Thyroid gland (tissue), 4 donors: ENCODE results near the gene CCT2.

Experiments used
- CTCF ChIP-seq, 6 experiments: fragments of 200-600 bp in 3 of 6; fragments of 450-650 bp in 3 of 6; sonication (generic) in 3 of 6; IDR thresholded peaks; one replicate each; pipeline ENCODE4 v1.5.1; 2016 to 2019; ENCODE audit warnings: antibody characterized with exemption in 6 of 6, mild to moderate bottlenecking in 2 of 6, inconsistent platforms in 1 of 6, moderate library complexity in 1 of 6
- POLR2A ChIP-seq, 2 donors: fragments of 450-650 bp; IDR thresholded peaks; one replicate each; pipeline ENCODE4 v1.6.1; 2017; ENCODE audit warnings: antibody characterized with exemption in 2 of 2, mild to moderate bottlenecking in 2 of 2, moderate library complexity in 1 of 2

- TF ChIP-seq CTCF (IDR thresholded peaks at IDR 0.05) (no peak), POLR2A (IDR thresholded peaks at IDR 0.05) (no peak)
Measured at GRCh38 chr12:69645031-69645430, 59.8 kb downstream of the CCT2 start.
